ENCODE data around the gene SEC63.

Gene SEC63

GRCh38 chr6:107853230-107853629 lies 104.8 kb downstream of the SEC63 start:
- DNase-seq: no peak

GRCh38 chr6:107849325-107849724 lies 108.7 kb downstream of the SEC63 start:
- DNase-seq: no peak

GRCh38 chr6:107847844-107848802 lies 109.9 kb downstream of the SEC63 start:
- peak; percentile 81 for DNase-seq

- DNase-seq: no peak
Measured at GRCh38 chr6:107846262-107846795, 111.7 kb downstream of the SEC63 start.

- DNase-seq: no peak
Measured at GRCh38 chr6:107845777-107846176, 112.2 kb downstream of the SEC63 start.

- DNase-seq: peak; percentile 41
Measured at GRCh38 chr6:107843400-107843799, 114.6 kb downstream of the SEC63 start.

GRCh38 chr6:107841275-107841670 lies 116.7 kb downstream of the SEC63 start:
- DNase-seq: no peak

GRCh38 chr6:107840636-107841274 lies 117.3 kb downstream of the SEC63 start:
- no peak for DNase-seq

GRCh38 chr6:107833136-107833535 lies 124.9 kb downstream of the SEC63 start:
- no peak for DNase-seq

GRCh38 chr6:107832151-107833056 lies 125.6 kb downstream of the SEC63 start:
- no peak for DNase-seq

GRCh38 chr6:107830060-107830459 lies 127.9 kb downstream of the SEC63 start:
- DNase-seq: no peak

GRCh38 chr6:107827541-107827940 lies 130.5 kb downstream of the SEC63 start:
- DNase-seq: peak; percentile 32

- peak; percentile 67 for DNase-seq
Measured at GRCh38 chr6:107823047-107823557, 134.9 kb downstream of the SEC63 start.

- peak; percentile 71 for DNase-seq
Measured at GRCh38 chr6:107822176-107823046, 135.6 kb downstream of the SEC63 start.

GRCh38 chr6:107821591-107821990 lies 136.4 kb downstream of the SEC63 start:
- DNase-seq: no peak

- DNase-seq: peak; percentile 50
Measured at GRCh38 chr6:107820338-107821261, 137.4 kb downstream of the SEC63 start.

GRCh38 chr6:107819964-107820337 lies 138.1 kb downstream of the SEC63 start:
- DNase-seq: peak; percentile 30

- peak; percentile 50 for DNase-seq
Measured at GRCh38 chr6:107819217-107819616, 138.8 kb downstream of the SEC63 start.

GRCh38 chr6:107818272-107818671 lies 139.7 kb downstream of the SEC63 start:
- DNase-seq: no peak

- no peak for DNase-seq
Measured at GRCh38 chr6:107817784-107818183, 140.2 kb downstream of the SEC63 start.

Data from stimulated activated CD4-positive, alpha-beta T cell treated with anti-CD3 and anti-CD28 coated beads, Interleukin-4, amount 100 ng/mL, for 24 hours (primary cell).